H9 (cell line): ENCODE results near the gene UBAC2. TPM values are rescaled to one million over a fixed set of nuclear protein-coding genes. Genes with fewer than 3 reads are reported as not detected.

Experiments used
- DNase-seq: peaks from one replicate; pipeline ENCODE4 v3.0.0-alpha.2; 2017
- H2AFZ ChIP-seq: one replicate; pipeline ENCODE4 v1.6.1; 2013; ENCODE audit warnings: mild to moderate bottlenecking, low read length, control low read depth, moderate library complexity
- H2AK5ac ChIP-seq: 2 replicates; pipeline ENCODE4 v1.6.1; 2013; ENCODE audit warnings: low read length, control low read depth, mixed read lengths; ENCODE audit not compliant: insufficient read length
- H2BK120ac ChIP-seq: one replicate; pipeline ENCODE4 v1.6.1; 2013; ENCODE audit warnings: low read depth, mild to moderate bottlenecking, low read length, control low read depth, inconsistent platforms; ENCODE audit not compliant: poor library complexity, severe bottlenecking
- H2BK12ac ChIP-seq: 2 replicates; pipeline ENCODE4 v1.6.1; 2013; ENCODE audit warnings: low read length, control low read depth, mixed read lengths, low read depth; ENCODE audit not compliant: insufficient read length
- H2BK15ac ChIP-seq: 2 replicates; pipeline ENCODE4 v1.6.1; 2013; ENCODE audit warnings: low read depth, low read length, control low read depth
- H2BK20ac ChIP-seq: one replicate; pipeline ENCODE4 v1.6.1; 2013; ENCODE audit warnings: low read depth, mild to moderate bottlenecking, low read length, control low read depth, inconsistent platforms; ENCODE audit not compliant: poor library complexity, severe bottlenecking
- H2BK5ac ChIP-seq: 2 replicates; pipeline ENCODE4 v1.6.1; 2013; ENCODE audit warnings: low read length, control low read depth, mixed read lengths; ENCODE audit not compliant: insufficient read length
- H3K14ac ChIP-seq: 2 replicates; pipeline ENCODE4 v1.6.1; 2013; ENCODE audit warnings: low read length, control low read depth; ENCODE audit not compliant: insufficient read depth
- H3K18ac ChIP-seq: 2 replicates; pipeline ENCODE4 v1.6.1; 2013; ENCODE audit warnings: low read depth, mild to moderate bottlenecking, mixed read lengths, low read length, control low read depth; ENCODE audit not compliant: insufficient read length
- H3K23ac ChIP-seq: 2 replicates; pipeline ENCODE4 v1.6.1; 2013; ENCODE audit warnings: low read length, control low read depth, mixed read lengths, low read depth; ENCODE audit not compliant: insufficient read length
- H3K23me2 ChIP-seq: 2 replicates; pipeline ENCODE4 v1.6.1; 2013; ENCODE audit warnings: low read depth, mild to moderate bottlenecking, mixed read lengths, low read length, control low read depth; ENCODE audit not compliant: insufficient read length, poor library complexity, severe bottlenecking
- H3K27ac ChIP-seq: 2 replicates; pipeline ENCODE4 v1.5.1; 2013; ENCODE audit warnings: low read length, control low read depth, mixed read lengths, low read depth; ENCODE audit not compliant: insufficient read length
- H3K27me3 ChIP-seq: 2 replicates; pipeline ENCODE4 v1.6.1; 2013; ENCODE audit warnings: low read length, control low read depth, inconsistent platforms; ENCODE audit not compliant: insufficient read depth
- H3K4ac ChIP-seq: 2 replicates; pipeline ENCODE4 v1.6.1; 2013; ENCODE audit warnings: low read depth, mild to moderate bottlenecking, control low read depth, inconsistent platforms, low read length, moderate library complexity
- H3K4me1 ChIP-seq: 2 replicates; pipeline ENCODE4 v1.6.1; 2013; ENCODE audit warnings: low read length, control low read depth, inconsistent platforms; ENCODE audit not compliant: insufficient read depth
- H3K4me2 ChIP-seq: 2 replicates; pipeline ENCODE4 v1.6.1; 2013; ENCODE audit warnings: low read length, control low read depth, mixed read lengths; ENCODE audit not compliant: insufficient read length, insufficient read depth
- H3K56ac ChIP-seq: 2 replicates; pipeline ENCODE4 v1.6.1; 2013; ENCODE audit warnings: low read depth, mild to moderate bottlenecking, mixed read lengths, low read length, control low read depth; ENCODE audit not compliant: insufficient read length
- H3K79me1 ChIP-seq: 2 replicates; pipeline ENCODE4 v1.6.1; 2013; ENCODE audit warnings: low read depth, mild to moderate bottlenecking, moderate library complexity, low read length, control low read depth, inconsistent platforms; ENCODE audit not compliant: insufficient read depth, poor library complexity, severe bottlenecking
- H3K79me2 ChIP-seq: 2 replicates; pipeline ENCODE4 v1.6.1; 2013; ENCODE audit warnings: low read length, control low read depth, inconsistent platforms; ENCODE audit not compliant: insufficient read depth
- H3K9ac ChIP-seq: 2 replicates; pipeline ENCODE4 v1.6.1; 2013; ENCODE audit warnings: low read length, control low read depth, mixed read lengths; ENCODE audit not compliant: insufficient read length; ENCODE audit errors: extremely low read depth
- H3K9me3 ChIP-seq: one replicate; pipeline ENCODE4 v1.6.1; 2013; ENCODE audit warnings: low read depth, low read length, inconsistent platforms; ENCODE audit not compliant: control insufficient read depth
- H3T11ph ChIP-seq: one replicate; pipeline ENCODE4 v1.6.1; 2013; ENCODE audit warnings: mild to moderate bottlenecking, low read length, control low read depth, inconsistent platforms
- H4K20me1 ChIP-seq: one replicate; pipeline ENCODE4 v1.6.1; 2013; ENCODE audit not compliant: control insufficient read depth, insufficient read length, insufficient read depth
- H4K5ac ChIP-seq: 2 replicates; pipeline ENCODE4 v1.6.1; 2013; ENCODE audit warnings: low read depth, mild to moderate bottlenecking, mixed read lengths, low read length, control low read depth; ENCODE audit not compliant: insufficient read length
- H4K8ac ChIP-seq: replicated peaks from 2 replicates; pipeline ENCODE4 v1.6.1; 2013; ENCODE audit warnings: low read length, control low read depth, mixed read lengths, low read depth; ENCODE audit not compliant: insufficient read length
- H4K91ac ChIP-seq: 2 replicates; pipeline ENCODE4 v1.6.1; 2013; ENCODE audit warnings: low read depth, mild to moderate bottlenecking, moderate library complexity, mixed read lengths, low read length, control low read depth; ENCODE audit not compliant: insufficient read length
- H3K27ac Mint-ChIP-seq, 3 experiments: 2 replicates in 2 of 3; 3 replicates in 1 of 3; pipeline ENCODE4 v1.8.0; 2020 to 2021; ENCODE audit warnings: mixed read lengths in 3 of 3, mild to moderate bottlenecking in 1 of 3, moderate library complexity in 1 of 3
- H3K27me3 Mint-ChIP-seq: 2 replicates; pipeline ENCODE4 v1.8.0; 2021; ENCODE audit warnings: low read depth, mild to moderate bottlenecking, moderate library complexity, mixed read lengths
- H3K36me3 Mint-ChIP-seq, 3 experiments: 2 replicates in 2 of 3; 3 replicates in 1 of 3; pipeline ENCODE4 v1.8.0; 2020 to 2021; ENCODE audit warnings: low read depth in 3 of 3, mixed read lengths in 3 of 3; ENCODE audit not compliant: insufficient read depth in 1 of 3
- H3K4me1 Mint-ChIP-seq, 2 experiments: 2 replicates each; pipeline ENCODE4 v1.8.0; 2020; ENCODE audit warnings: mixed read lengths in 2 of 2
- H3K4me3 Mint-ChIP-seq, 2 experiments: 2 replicates in 1 of 2; 3 replicates in 1 of 2; pipeline ENCODE4 v1.8.0; 2020 to 2021; ENCODE audit warnings: mild to moderate bottlenecking in 2 of 2, mixed read lengths in 2 of 2, moderate library complexity in 1 of 2
- H3K9me3 Mint-ChIP-seq, 2 experiments: 2 replicates in 1 of 2; 3 replicates in 1 of 2; pipeline ENCODE4 v1.8.0; 2020; ENCODE audit warnings: mild to moderate bottlenecking in 2 of 2, mixed read lengths in 2 of 2, moderate library complexity in 1 of 2
- total RNA-seq: library from RNA; stranded (reverse); gene quantifications from 2 replicates; pipeline ENCODE4 v1.2.1, GENCODE V29; 2021
- TF ChIP-seq, protein P1 (sequence below): fragments of 200-600 bp; sonication (generic); conservative IDR thresholded peaks from 3 replicates; pipeline ENCODE4 v1.8.0; 2021; ENCODE audit warnings: antibody characterized with exemption, mild to moderate bottlenecking

Gene UBAC2
- total RNA-seq, 1 experiment from 2014 or later: 52.3 TPM

DNA sequence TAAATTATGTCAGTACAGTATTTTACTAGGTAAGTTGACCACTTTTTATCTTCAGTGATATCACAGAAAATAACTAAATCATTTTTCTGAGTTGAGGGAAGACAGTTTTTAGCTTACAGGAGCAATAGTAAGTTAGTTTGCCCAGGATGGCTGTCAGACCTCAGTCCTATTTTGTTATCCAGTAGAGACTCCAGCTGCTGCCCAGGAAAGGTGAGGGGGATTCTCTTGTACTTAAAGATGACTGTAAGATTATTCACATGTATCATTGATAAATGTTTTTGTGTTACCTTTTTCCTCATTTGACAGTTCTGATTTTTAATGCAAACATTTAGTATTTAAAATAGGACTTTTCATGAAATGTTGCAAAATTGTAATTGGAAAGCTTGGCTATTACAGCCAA, 121.1 kb downstream of the UBAC2 start:
- no peaks in the 10 kb centered on the region for H4K20me1 ChIP-seq
- Mint-ChIP-seq H3K4me1 (no peaks in the 10 kb centered on the region), H3K27ac (no peak overlapping the region), H3K4me3 (no peak overlapping the region), H3K27me3 (no peaks in the 10 kb centered on the region), H3K9me3 (no peaks in the 10 kb centered on the region), H3K36me3 (peaks cover 3 to 19% (median 15%) of the 10 kb centered on the region in 3 experiments)
- H2BK5ac ChIP-seq: no peak overlapping the region
- H2BK120ac ChIP-seq: no peak overlapping the region
- H3T11ph ChIP-seq: no peak overlapping the region
- H4K91ac ChIP-seq: no peak overlapping the region
- H2BK12ac ChIP-seq: no peak overlapping the region
- no peak overlapping the region for H2AFZ ChIP-seq
- H3K4ac ChIP-seq: no peak overlapping the region
- DNase-seq: no peak
- no peak overlapping the region for H3K27ac ChIP-seq
- H3K9me3 ChIP-seq: no peaks in the 10 kb centered on the region
- H3K4me1 ChIP-seq: no peaks in the 10 kb centered on the region
- H3K23me2 ChIP-seq: no peaks in the 10 kb centered on the region
- H2BK20ac ChIP-seq: no peak overlapping the region
- H4K8ac ChIP-seq: no peak overlapping the region
- H3K27me3 ChIP-seq: no peaks in the 10 kb centered on the region
- H3K23ac ChIP-seq: no peak overlapping the region
- H2BK15ac ChIP-seq: no peak overlapping the region
- no peak overlapping the region for H3K4me2 ChIP-seq
- no peak overlapping the region for H3K18ac ChIP-seq
- no peak overlapping the region for H3K14ac ChIP-seq
- no peak overlapping the region for H2AK5ac ChIP-seq
- no peaks in the 10 kb centered on the region for H3K79me2 ChIP-seq
- H3K56ac ChIP-seq: no peak overlapping the region
- H3K79me1 ChIP-seq: no peaks in the 10 kb centered on the region
- H4K5ac ChIP-seq: no peak overlapping the region
- no peak overlapping the region for H3K9ac ChIP-seq
- TF ChIP-seq, protein P1, sequence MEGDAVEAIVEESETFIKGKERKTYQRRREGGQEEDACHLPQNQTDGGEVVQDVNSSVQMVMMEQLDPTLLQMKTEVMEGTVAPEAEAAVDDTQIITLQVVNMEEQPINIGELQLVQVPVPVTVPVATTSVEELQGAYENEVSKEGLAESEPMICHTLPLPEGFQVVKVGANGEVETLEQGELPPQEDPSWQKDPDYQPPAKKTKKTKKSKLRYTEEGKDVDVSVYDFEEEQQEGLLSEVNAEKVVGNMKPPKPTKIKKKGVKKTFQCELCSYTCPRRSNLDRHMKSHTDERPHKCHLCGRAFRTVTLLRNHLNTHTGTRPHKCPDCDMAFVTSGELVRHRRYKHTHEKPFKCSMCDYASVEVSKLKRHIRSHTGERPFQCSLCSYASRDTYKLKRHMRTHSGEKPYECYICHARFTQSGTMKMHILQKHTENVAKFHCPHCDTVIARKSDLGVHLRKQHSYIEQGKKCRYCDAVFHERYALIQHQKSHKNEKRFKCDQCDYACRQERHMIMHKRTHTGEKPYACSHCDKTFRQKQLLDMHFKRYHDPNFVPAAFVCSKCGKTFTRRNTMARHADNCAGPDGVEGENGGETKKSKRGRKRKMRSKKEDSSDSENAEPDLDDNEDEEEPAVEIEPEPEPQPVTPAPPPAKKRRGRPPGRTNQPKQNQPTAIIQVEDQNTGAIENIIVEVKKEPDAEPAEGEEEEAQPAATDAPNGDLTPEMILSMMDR: no peak
